ENCODE data around the gene TPP2. TPM values are rescaled to one million over a fixed set of nuclear protein-coding genes. Genes with fewer than 3 reads are reported as not detected.

Gene TPP2
- total and polyA plus RNA-seq, 2 experiments from 2014 or later, result 15.0 to 47.3 TPM

- H3K27ac ChIP-seq, result no peak overlapping the region
- 96% methylated on average over 3 of the region's 3 CpGs for WGBS (ENCODE audit: low lambda C conversion rate, missing lambda C conversion rate)
Observed at GRCh38 chr13:102593466-102593865, 3.3 kb upstream of the TPP2 start.

GRCh38 chr13:102597029-102597961 is 509 bp downstream of the TPP2 start:
- Histone ChIP-seq H3K36me3 (replicated peaks; ENCODE audit: insufficient read depth, low read depth) (no peaks in the 10 kb centered on the region), H3K9me3 (ENCODE audit: low read depth) (no peaks in the 10 kb centered on the region), H3K4me2 (peak overlapping the region; percentile 82), H3K4me1 (ENCODE audit: insufficient read depth) (peaks cover 19% of the 10 kb centered on the region), H2AFZ (peak overlapping the region; percentile 57), H3K4me3 (peak overlapping the region; percentile 74), H3K27me3 (no peaks in the 10 kb centered on the region), H3K27ac (peak overlapping the region; percentile 86), H4K20me1 (ENCODE audit: insufficient read depth, poor library complexity, severe bottlenecking) (peaks cover 27% of the 10 kb centered on the region), H3K79me2 (peaks cover 64% of the 10 kb centered on the region), H3K9me2 (replicated peaks; ENCODE audit: insufficient read depth) (no peaks in the 10 kb centered on the region)
- TF ChIP-seq EZH2 (IDR thresholded peaks at IDR 0.05; ENCODE audit: borderline replicate concordance), result no peak
- no peak for TF ChIP-seq CTCF (IDR thresholded peaks at IDR 0.05; ENCODE audit: poor library complexity)
- no peak for TF ChIP-seq EZH2phosphoT487 (IDR thresholded peaks at IDR 0.05; ENCODE audit: low read depth, severe bottlenecking, unreplicated experiment)
- DNase-seq (ENCODE audit: low spot score), result peak; percentile 34
- whole genome bisulfite sequencing (ENCODE audit: low lambda C conversion rate, missing lambda C conversion rate), result 1% methylated on average over 44 of the region's 67 CpGs

More at GRCh38 chr13:102593466-102593865, 3.3 kb upstream of the TPP2 start:
- Histone ChIP-seq H3K36me3 (replicated peaks; ENCODE audit: insufficient read depth, low read depth) (no peaks in the 10 kb centered on the region), H3K4me1 (ENCODE audit: insufficient read depth) (peaks cover 14% of the 10 kb centered on the region), H3K9me3 (ENCODE audit: low read depth) (no peaks in the 10 kb centered on the region), H3K27me3 (no peaks in the 10 kb centered on the region), H2AFZ (no peak overlapping the region), H4K20me1 (ENCODE audit: insufficient read depth, poor library complexity, severe bottlenecking) (peaks cover 5% of the 10 kb centered on the region), H3K4me2 (no peak overlapping the region), H3K4me3 (no peak overlapping the region), H3K79me2 (peaks cover 25% of the 10 kb centered on the region), H3K9me2 (replicated peaks; ENCODE audit: insufficient read depth) (no peaks in the 10 kb centered on the region)
- no peak for DNase-seq (ENCODE audit: low spot score)
- TF ChIP-seq CTCF (IDR thresholded peaks at IDR 0.05; ENCODE audit: poor library complexity) (no peak), EZH2 (IDR thresholded peaks at IDR 0.05; ENCODE audit: borderline replicate concordance) (no peak), EZH2phosphoT487 (IDR thresholded peaks at IDR 0.05; ENCODE audit: low read depth, severe bottlenecking, unreplicated experiment) (no peak)

GRCh38 chr13:102598061-102598460 is 1.3 kb downstream of the TPP2 start:
- Histone ChIP-seq H3K9me2 (replicated peaks; ENCODE audit: insufficient read depth) (no peaks in the 10 kb centered on the region), H3K27ac (peak overlapping the region; percentile 86), H3K27me3 (no peaks in the 10 kb centered on the region), H3K79me2 (peaks cover 71% of the 10 kb centered on the region), H3K4me2 (peak overlapping the region; percentile 82), H2AFZ (no peak overlapping the region), H4K20me1 (ENCODE audit: insufficient read depth, poor library complexity, severe bottlenecking) (peaks cover 30% of the 10 kb centered on the region), H3K36me3 (replicated peaks; ENCODE audit: insufficient read depth, low read depth) (no peaks in the 10 kb centered on the region), H3K4me3 (peak overlapping the region; percentile 74), H3K9me3 (ENCODE audit: low read depth) (no peaks in the 10 kb centered on the region), H3K4me1 (ENCODE audit: insufficient read depth) (peaks cover 16% of the 10 kb centered on the region)
- WGBS (ENCODE audit: low lambda C conversion rate, missing lambda C conversion rate), result 2% methylated on average over 6 of the region's 6 CpGs
- TF ChIP-seq EZH2phosphoT487 (IDR thresholded peaks at IDR 0.05; ENCODE audit: low read depth, severe bottlenecking, unreplicated experiment), result no peak
- TF ChIP-seq CTCF (IDR thresholded peaks at IDR 0.05; ENCODE audit: poor library complexity), result no peak
- TF ChIP-seq EZH2 (IDR thresholded peaks at IDR 0.05; ENCODE audit: borderline replicate concordance), result no peak
- DNase-seq (ENCODE audit: low spot score), result no peak
